T1000 (cell line): ENCODE data around the gene ELK3.

Experiments
- DNase-seq: peaks from one replicate; lab custom pipeline; 2025; ENCODE audit warnings: mixed read lengths; lab: John Stamatoyannopoulos, UW

Gene ELK3

GRCh38 chr12:96189781-96190180 lies 4.4 kb upstream of the ELK3 start:
- DNase-seq = no peak

- no peak for DNase-seq
These were observed 3.6 kb upstream of the ELK3 start for GRCh38 chr12:96190413-96191108.

GRCh38 chr12:96192926-96193573 lies 1.1 kb upstream of the ELK3 start:
- DNase-seq = no peak

GRCh38 chr12:96194576-96194889 lies 358 bp downstream of the ELK3 start:
- no peak for DNase-seq

GRCh38 chr12:96194971-96195844 lies 1.0 kb downstream of the ELK3 start:
- DNase-seq = no peak

GRCh38 chr12:96195845-96196451 lies 1.8 kb downstream of the ELK3 start:
- DNase-seq = no peak

GRCh38 chr12:96196781-96197180 lies 2.6 kb downstream of the ELK3 start:
- DNase-seq = no peak

GRCh38 chr12:96197503-96198272 lies 3.5 kb downstream of the ELK3 start:
- DNase-seq = no peak

- no peak for DNase-seq
These were observed 4.8 kb downstream of the ELK3 start for GRCh38 chr12:96198965-96199364.

GRCh38 chr12:96199464-96199863 lies 5.3 kb downstream of the ELK3 start:
- DNase-seq = no peak

- DNase-seq = no peak
These were observed 7.4 kb downstream of the ELK3 start for GRCh38 chr12:96201272-96202227.

GRCh38 chr12:96204381-96204780 lies 10.2 kb downstream of the ELK3 start:
- DNase-seq = no peak

GRCh38 chr12:96205908-96206307 lies 11.7 kb downstream of the ELK3 start:
- DNase-seq = no peak

- no peak for DNase-seq
These were observed 12.9 kb downstream of the ELK3 start for GRCh38 chr12:96206936-96207662.

GRCh38 chr12:96208346-96208745 lies 14.2 kb downstream of the ELK3 start:
- DNase-seq = no peak

GRCh38 chr12:96208801-96209549 lies 14.8 kb downstream of the ELK3 start:
- DNase-seq = no peak

GRCh38 chr12:96210376-96211055 lies 16.3 kb downstream of the ELK3 start:
- no peak for DNase-seq

- no peak for DNase-seq
These were observed 17.8 kb downstream of the ELK3 start for GRCh38 chr12:96211988-96212387.
